Frontal cortex (tissue), 4 donors: Measurements from ENCODE around the gene TFDP2. TPM values are rescaled to one million over a fixed set of nuclear protein-coding genes. Genes with fewer than 3 reads are reported as not detected.
"Not testable (repeated sequence)": the region's sequence is repeated elsewhere in the genome, so short reads cannot be mapped to it uniquely, and the experiment has no call there.

Source experiments
- DNase-seq, 2 donors: peaks; one replicate each; pipeline ENCODE4 v3.0.0; 2012; ENCODE audit warnings: low spot score in 2 of 2
- FAIRE-seq: peaks from 2 replicates; lab custom pipeline; 2012; peaks lifted over from hg19 to GRCh38; lab: Jason Lieb, UNC
- total RNA-seq: library from RNA; depleted of rRNA; stranded (reverse); fragments of >200 nt; gene quantifications from one replicate; pipeline ENCODE4 v1.2.3, GENCODE V29; 2014
- donor health status: control.
- donor health status: control.
- donor health status: control.

Gene TFDP2
- total RNA-seq, 1 donor from 2014 or later, result 42.0 TPM

- FAIRE-seq (no peak), DNase-seq (no peak)
Observed at GRCh38 chr3:142081178-142081577, 68.2 kb downstream of the TFDP2 start.

- DNase-seq (no peak), FAIRE-seq (no peak)
Observed at GRCh38 chr3:142077859-142078500, 71.4 kb downstream of the TFDP2 start.

GRCh38 chr3:142077155-142077858, 72.0 kb downstream of the TFDP2 start:
- DNase-seq (no peak), FAIRE-seq (no peak)

GRCh38 chr3:142075656-142076055, 73.7 kb downstream of the TFDP2 start:
- FAIRE-seq, DNase-seq: not testable (repeated sequence)

- FAIRE-seq (no peak), DNase-seq (no peak)
Observed at GRCh38 chr3:142072816-142073215, 76.5 kb downstream of the TFDP2 start.

GRCh38 chr3:142065932-142066331, 83.4 kb downstream of the TFDP2 start:
- no peak for DNase-seq

GRCh38 chr3:142065344-142065743, 84.0 kb downstream of the TFDP2 start:
- DNase-seq, result no peak
- no peak for FAIRE-seq

More at GRCh38 chr3:142065932-142066331, 83.4 kb downstream of the TFDP2 start:
- FAIRE-seq, result no peak

- no peak for DNase-seq
- FAIRE-seq, result no peak
Observed at GRCh38 chr3:142064454-142064853, 84.9 kb downstream of the TFDP2 start.

GRCh38 chr3:142057331-142057725, 92.0 kb downstream of the TFDP2 start:
- no peak for FAIRE-seq
- no peak for DNase-seq

- no peak for DNase-seq
- FAIRE-seq, result no peak
Observed at GRCh38 chr3:142056656-142057330, 92.6 kb downstream of the TFDP2 start.

DNA sequence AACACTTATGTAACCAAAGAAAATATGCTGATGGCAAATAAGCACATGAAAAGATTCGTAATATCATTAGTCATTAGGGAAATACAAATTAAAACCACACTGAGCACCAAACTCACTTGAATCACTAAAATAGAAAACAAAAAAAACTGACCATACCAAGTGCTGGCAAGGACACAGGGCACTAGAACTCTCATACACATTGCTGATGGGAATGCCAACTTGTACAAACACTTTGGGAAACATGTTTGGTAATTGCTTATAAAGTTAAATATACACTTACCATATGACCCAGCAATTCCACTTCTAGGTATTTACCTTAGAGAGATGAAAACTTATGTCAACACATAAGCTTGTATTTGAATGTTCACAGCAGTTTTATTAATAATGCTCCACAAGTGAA, 95.5 kb downstream of the TFDP2 start:
- FAIRE-seq, result no peak
- DNase-seq, result no peak

DNA sequence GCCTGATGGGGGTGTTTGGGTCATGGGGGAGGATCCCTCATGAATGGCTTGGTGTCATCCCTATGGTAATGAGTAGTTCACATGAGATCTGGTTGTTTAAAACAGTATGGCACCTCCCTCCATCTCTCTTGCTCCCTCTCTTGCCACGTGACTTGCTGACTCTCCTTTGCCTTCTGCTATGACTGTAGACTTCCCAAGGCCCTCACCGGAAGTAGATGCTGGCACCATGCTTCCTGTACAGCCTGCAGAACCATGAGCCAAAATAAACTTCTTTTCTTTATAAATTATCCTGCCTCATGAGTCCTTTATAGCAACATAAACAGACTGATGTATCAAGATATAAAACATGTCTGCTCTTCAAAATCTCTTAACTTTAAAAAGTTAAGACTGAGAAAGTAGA, 96.1 kb downstream of the TFDP2 start:
- DNase-seq (no peak), FAIRE-seq (no peak)

DNA sequence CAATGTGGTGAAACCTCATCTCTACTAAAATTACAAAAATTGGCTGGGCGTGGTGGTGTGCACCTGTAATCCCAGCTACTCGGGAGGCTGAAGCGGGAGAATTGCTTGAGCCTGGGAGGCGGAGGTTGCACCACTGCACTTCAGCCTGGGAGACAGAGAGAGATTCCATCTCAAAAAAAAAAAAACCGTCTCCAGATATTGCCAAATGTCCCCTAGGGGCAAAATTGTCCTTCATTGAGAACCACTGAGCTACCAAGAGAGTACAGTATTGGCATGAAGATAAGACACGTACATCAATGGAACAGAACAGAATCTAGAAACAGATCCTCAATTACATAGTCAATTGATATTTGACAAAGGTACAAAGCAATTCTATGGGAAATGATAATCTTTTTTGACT, 98.0 kb downstream of the TFDP2 start:
- FAIRE-seq, result no peak
- DNase-seq, result no peak

- DNase-seq (no peak), FAIRE-seq (no peak)
Observed at GRCh38 chr3:142047021-142047369, 102.3 kb downstream of the TFDP2 start.

DNA sequence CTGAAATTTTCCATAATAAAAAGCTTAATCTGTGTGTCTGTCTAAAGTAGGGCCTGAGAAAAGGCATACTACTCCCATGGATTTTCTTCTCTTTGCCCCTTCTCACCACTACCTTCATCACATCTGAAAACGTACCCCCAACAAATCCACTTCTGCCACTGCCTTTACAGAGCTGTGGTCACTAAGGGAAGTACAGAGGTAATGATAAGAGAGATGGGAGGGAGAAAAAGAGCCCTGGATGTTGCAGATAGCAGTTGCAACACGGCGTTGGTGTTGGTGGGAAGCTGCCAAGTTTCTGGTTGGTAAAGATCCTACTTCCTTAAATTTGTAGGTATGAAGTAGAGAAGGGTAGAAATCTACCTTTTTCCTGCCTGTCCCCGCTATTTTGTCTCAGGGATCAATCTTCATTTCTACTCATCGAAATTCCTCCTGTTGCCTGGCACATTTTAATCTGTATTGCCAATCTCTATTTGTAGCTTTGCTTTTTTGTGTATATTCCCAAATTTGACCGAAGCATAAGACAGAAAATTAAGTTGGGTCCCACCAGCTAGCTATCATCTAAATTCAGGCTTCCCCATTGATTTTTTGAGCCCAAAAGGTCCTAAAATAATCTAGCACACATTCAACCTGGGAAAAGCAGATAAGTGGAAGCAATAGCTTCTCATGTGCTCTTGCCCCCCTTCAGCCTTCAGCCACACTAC, 102.9 kb downstream of the TFDP2 start:
- DNase-seq, result no peak
- no peak for FAIRE-seq

DNA sequence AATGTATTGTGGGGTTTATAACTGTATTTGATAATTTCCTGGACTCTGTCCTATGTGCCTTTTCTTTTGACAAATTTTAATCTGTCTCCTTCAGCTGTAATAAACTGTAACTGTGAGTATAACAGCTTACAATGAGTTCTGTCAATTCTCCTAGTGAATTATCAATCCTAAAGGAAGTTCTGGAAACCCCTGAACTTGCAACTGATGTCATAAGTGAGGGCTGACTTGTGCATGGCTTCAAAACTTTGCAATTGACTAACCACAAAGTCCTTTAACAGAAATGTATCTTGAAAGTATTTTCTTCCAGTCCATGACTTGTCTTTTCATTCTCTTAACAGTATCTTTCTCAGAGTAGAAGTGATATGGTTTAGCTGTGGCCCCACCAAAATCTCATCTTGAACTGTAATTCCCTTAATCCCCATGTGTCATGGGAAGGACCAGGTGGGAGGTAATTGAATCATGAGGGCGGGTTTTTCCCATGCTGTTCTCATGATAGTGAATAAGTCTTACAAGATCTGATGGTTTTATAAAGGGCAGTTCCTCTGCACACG, 108.3 kb downstream of the TFDP2 start:
- DNase-seq (no peak), FAIRE-seq (no peak)

- DNase-seq, result no peak
- no peak for FAIRE-seq
Observed at GRCh38 chr3:142035308-142035922, 113.9 kb downstream of the TFDP2 start.

DNA sequence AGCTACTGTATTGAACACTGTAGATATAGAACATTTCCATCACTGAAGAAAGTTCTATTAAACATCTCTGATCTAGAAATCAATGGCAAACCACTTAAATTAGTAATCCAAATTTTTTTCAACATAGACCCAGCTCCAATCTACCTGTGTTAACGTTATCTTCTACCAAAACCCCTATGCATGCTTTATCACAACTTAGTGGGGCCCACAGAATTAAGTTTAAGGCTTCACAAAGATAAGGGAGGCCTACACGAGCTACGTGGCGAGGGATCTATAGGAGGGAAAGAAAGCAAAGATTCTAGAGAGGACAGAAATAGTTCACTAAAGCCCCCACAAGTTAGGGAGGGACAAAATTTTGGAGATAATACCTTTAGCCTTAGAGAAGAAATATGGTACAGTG, 116.1 kb downstream of the TFDP2 start:
- FAIRE-seq (no peak), DNase-seq (no peak)

DNA sequence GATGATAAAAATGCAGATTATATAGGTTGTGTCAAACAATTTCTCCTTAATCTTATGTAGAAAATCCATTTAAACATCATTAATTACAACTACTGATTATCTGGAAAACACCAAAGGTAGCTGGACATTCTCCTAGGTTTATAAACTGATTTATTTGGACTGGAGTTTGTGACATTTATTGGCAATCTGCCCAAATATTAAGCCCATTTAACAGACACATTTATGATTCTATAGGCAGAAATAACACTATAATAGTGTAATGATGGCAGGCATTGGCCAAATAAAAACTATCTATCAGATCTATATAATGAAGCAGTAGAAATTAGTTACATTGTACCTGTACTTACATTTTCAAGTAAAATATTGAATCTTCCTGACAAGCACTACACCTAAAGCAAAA, 117.8 kb downstream of the TFDP2 start:
- FAIRE-seq, result no peak
- no peak for DNase-seq

GRCh38 chr3:142029791-142030190, 119.6 kb downstream of the TFDP2 start:
- FAIRE-seq (no peak), DNase-seq (no peak)
